Measurements from ENCODE around the gene LRP2BP.

DNA sequence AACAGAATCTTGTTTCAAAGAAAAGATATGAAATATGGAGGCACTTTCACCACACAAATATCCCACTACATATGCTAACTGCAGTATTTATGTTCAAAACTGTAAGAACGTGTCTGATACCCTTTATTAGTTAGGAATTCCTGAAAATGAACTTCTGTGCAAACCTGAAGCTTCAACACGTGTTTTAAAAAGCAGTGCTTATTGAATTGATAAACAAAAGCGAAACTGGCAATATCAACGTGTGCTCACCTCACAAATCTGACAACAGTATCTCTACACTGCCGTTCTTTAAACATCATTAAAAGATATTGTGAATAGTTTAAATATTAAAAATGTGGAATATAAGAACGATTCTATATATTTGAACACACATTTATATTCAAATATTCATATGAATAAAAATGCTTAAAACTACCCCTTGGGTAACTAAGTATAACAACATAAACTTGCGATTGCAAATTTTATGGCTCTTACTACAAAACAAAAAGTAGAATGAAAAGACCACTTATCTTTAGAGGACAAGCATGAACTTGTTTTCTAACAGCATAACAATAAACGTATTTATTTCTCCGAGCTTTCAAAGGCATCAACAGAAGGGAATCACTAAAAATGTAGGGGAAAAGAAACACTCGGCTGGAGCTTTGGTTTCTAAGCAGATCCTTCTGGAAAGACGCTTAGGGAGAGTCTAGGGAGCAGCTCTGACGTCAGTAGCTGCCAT is at the start of gene LRP2BP:
- TF ChIP-seq, protein P1, sequence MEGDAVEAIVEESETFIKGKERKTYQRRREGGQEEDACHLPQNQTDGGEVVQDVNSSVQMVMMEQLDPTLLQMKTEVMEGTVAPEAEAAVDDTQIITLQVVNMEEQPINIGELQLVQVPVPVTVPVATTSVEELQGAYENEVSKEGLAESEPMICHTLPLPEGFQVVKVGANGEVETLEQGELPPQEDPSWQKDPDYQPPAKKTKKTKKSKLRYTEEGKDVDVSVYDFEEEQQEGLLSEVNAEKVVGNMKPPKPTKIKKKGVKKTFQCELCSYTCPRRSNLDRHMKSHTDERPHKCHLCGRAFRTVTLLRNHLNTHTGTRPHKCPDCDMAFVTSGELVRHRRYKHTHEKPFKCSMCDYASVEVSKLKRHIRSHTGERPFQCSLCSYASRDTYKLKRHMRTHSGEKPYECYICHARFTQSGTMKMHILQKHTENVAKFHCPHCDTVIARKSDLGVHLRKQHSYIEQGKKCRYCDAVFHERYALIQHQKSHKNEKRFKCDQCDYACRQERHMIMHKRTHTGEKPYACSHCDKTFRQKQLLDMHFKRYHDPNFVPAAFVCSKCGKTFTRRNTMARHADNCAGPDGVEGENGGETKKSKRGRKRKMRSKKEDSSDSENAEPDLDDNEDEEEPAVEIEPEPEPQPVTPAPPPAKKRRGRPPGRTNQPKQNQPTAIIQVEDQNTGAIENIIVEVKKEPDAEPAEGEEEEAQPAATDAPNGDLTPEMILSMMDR (conservative IDR thresholded peaks at IDR 0.05) = no peak
- TF ChIP-seq ZFX (IDR thresholded peaks at IDR 0.05) = no peak

All from C4-2B (cell line).